HuH-7.5 (cell line): Measurements from ENCODE around the gene CAPNS1.
"Not testable (repeated sequence)": the region's sequence is repeated elsewhere in the genome, so short reads cannot be mapped to it uniquely, and the experiment has no call there.

Experiments used
- DNase-seq: peaks from one replicate; pipeline ENCODE4 v3.0.0; 2011; ENCODE audit warnings: low spot score

The CAPNS1 gene

DNA sequence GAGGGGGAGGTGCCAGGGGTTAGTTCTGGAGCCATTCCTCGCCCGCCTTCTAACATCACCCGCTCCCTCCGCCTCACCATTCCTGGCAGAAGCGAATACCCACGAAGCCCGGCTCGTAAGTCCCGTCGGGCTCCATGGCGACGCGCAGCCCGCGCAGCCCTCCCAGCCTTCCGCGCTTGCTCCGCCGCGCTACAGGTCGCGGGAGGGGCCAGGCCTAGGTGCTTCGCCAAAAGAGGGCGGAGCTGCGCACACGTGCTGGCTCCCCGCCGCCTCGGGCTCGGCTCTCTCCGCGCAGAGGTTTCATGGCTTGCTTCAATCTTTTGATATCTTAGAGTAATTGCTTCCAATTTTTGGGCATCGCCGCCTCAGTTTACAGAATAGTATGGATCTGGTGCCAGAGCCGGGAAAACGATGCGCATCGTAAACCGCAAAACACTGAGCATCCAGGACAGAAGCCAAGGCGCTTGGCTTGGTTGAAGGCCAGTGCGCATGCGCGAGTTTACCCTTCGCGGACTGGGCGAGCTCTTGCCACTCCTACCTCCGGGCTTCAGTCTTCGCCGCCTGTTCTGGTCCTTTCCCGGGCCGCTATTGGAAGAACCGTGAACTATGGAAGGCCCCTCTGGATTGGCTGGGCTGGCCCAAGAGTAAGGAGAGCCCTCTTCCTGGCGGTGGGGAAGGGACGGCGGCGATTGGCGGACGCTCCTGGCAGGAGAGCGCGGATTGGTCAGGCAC lies 25.0 kb upstream of the CAPNS1 start, which contains the start of gene POLR2I:
POLR2I (minus strand) TSS at position 155 of the 732 bp plus-strand sequence; CDS start at position 136, 19 bp downstream.
- peak; percentile 99 for DNase-seq

DNA sequence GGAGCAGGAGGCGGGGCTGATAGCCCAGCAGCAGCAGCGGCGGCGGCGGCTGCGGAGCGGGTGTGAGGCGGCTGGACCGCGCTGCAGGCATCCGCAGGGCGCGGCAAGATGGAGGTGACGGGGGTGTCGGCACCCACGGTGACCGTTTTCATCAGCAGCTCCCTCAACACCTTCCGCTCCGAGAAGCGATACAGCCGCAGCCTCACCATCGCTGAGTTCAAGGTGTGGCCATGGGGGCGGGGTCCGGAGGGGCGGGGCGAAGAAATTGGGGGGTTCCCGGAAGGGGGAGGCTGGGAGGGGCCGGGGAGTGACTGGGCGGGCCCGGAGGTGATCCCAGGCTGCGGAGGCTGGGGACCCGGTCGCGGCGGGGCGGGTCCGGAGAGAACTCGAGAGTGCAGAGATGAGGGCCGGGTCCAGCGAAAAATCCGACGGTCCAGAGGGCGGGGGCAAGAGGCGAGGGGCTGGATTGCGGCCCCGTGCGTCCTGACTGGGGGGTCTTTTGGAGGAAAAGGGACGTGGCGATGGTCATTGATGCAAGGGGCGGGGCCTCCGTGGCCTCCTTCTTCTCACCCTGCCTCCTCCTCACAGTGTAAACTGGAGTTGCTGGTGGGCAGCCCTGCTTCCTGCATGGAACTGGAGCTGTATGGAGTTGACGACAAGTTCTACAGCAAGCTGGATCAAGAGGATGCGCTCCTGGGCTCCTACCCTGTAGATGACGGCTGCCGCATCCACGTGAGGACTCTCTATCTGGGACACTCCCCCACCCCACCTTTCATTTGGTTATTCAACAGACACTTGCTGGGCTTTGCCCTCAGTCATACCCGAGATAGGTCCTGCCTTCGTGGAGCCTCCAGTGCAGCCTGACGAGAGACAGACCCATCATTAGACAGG lies 24.2 kb upstream of the CAPNS1 start, which contains the start of gene TBCB:
TBCB (plus strand) TSS at position 16 of the 891 bp plus-strand sequence; CDS start at position 109, 93 bp downstream.
- DNase-seq = peak; percentile 37

DNA sequence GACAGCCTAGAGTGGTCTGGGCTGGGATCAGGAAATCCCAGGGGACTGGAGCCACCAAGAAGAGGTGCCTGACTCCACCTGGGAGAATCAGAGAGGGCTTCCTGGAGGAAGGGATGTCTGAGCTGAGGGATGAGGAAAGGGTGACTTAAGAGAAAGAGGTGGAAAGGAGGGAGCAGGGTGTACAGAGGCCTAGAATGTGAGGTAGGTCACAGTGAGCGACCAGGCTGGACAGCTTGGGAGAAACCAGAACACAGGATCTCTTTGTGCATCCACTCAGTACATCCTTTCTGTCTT lies 23.6 kb upstream of the CAPNS1 start:
- no peak for DNase-seq

DNA sequence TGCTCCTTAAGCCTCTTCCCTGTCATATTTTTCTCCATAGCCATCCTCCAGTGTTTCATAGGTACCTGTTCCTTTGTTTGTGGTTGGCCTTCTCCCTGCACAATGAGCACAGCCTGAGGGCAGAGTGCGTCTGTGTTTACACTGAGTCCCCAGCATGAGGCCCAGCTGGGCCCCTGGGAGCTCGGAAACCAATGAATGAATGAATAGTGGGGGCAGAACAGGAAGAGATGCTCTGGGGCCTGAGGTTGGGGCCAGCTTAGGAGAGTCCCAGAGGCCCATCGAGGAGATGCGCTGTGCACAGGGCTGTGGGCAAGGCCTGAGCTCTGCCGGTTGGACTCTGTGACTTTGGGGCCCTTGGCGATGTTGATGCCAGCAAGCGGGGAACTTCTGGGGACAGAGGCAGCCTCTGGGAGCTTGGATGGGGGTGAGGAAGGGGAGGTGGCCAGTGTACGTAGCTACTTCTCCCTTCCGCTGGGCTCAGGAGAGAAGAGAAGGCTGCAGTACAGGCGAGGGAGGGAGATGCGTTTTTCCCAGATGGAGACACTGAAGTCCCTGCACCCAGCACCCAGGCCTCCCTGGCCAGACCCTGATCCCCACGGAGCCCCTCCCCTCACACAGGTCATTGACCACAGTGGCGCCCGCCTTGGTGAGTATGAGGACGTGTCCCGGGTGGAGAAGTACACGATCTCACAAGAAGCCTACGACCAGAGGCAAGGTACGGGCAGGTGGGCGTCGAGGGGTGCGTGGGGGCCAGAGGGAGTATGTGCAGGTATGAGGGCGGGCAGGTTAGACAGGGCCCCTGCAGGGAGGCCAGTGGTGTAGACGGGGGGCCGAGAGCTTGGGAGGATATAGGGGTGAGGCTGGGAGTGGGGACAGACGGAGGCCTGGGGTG lies 19.5 kb upstream of the CAPNS1 start:
- DNase-seq = peak; percentile 46

DNA sequence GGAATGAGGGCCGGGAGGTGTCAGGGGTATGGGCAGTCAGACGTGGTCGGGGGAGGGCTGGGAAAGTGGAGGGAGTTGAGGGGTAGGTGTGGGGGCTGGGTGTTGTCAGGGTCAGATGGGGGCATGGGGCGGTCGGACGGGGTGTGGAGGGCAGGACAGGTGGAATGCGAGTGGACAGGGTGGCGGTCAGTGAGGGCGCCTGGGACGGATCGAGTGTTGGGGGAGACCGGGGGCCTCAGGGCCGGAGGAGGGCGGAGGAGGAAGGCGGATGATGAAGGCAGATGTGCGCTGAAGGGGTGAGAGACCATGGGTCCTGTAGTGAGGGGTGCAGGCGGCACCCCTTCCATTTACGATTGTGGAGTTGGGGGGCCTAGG lies 18.9 kb upstream of the CAPNS1 start:
- no peak for DNase-seq

DNA sequence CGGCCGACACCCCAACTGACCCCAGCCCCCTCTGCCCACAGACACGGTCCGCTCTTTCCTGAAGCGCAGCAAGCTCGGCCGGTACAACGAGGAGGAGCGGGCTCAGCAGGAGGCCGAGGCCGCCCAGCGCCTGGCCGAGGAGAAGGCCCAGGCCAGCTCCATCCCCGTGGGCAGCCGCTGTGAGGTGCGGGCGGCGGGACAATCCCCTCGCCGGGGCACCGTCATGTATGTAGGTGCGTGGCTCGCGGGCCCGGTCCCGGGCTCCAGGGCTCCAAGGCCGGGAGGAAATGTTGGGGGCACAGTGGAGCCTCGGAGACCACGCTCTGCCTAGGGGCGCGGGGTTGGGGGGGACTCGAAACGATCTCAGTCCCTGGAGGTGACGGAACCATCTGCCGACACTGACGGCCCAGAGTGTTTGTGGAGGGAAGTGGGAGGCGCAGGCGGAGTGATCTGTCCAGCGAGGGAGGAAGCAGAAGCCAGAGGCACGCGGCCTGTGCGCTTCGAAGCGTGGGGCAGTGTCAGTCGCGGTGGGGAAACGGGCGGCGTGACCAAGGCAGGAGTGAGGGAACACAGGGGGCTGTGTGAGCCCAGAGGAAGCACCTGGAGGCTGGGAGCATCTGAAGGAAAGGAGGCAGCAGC lies 18.3 kb upstream of the CAPNS1 start:
- no peak for DNase-seq

DNA sequence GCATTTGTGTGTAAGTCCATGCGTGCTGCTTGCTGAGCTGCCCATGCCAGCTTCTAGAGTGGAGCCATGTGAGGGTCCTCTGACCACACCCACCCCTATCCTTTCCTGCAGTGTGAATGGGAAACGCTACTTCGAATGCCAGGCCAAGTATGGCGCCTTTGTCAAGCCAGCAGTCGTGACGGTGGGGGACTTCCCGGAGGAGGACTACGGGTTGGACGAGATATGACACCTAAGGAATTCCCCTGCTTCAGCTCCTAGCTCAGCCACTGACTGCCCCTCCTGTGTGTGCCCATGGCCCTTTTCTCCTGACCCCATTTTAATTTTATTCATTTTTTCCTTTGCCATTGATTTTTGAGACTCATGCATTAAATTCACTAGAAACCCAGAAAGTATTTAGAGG lies 14.3 kb upstream of the CAPNS1 start:
- no peak for DNase-seq

DNA sequence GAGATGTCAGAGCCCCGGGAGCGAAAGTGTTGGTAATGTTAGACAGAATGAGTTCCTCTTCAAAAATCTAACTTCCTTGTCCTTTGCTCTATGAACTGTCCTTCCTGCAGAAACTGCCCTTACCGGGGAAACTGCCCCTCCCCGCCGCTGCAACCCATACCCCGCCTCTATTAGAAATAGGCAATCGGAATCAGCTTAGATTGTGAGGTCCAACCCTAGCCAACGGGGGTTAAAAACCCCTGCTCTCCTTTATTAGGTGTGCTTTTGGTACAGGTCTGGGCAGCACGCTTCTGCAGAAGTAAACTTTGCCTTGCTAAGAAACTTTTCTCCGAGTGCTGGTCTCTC lies 11.5 kb upstream of the CAPNS1 start:
- no peak for DNase-seq

DNA sequence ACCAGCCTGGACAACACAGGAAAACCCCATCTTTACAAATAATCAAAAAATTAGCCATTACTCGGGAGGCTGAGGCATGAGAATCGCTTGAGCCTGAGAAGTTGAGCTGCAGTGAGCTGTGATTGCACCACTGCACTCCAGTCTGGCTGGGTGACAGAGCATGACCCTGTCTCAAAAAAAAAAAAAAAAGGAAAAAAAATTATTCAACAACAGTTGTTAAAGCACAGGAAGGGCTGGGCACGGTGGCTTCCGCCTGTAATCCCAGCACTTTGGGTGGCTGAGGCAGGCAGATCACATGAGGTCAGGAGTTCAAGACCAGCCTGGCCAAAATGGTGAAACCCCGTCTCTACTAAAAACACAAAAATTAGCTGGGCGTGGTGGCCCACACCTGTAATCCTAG lies 8.6 kb upstream of the CAPNS1 start:
- not testable (repeated sequence) for DNase-seq

DNA sequence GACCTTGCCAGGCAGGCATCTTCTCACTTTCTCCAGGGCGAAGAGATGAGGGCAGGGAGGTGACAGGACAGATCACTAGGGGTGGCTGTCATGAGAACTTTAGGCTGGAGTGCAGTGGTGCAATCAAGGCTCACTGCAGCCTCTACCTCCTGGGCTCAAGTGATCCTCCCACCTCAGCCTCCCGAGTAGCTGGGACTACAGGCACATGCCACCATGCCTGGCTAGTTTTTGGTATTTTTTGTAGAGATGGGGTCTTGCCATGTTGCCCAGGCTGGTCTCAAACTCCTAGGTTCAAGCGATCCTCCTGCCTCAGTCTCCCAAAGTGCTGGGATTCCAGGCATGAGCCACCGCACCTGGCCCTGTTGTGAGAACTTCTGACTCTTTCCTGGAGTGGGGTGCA lies 5.0 kb upstream of the CAPNS1 start:
- DNase-seq = not testable (repeated sequence)

DNA sequence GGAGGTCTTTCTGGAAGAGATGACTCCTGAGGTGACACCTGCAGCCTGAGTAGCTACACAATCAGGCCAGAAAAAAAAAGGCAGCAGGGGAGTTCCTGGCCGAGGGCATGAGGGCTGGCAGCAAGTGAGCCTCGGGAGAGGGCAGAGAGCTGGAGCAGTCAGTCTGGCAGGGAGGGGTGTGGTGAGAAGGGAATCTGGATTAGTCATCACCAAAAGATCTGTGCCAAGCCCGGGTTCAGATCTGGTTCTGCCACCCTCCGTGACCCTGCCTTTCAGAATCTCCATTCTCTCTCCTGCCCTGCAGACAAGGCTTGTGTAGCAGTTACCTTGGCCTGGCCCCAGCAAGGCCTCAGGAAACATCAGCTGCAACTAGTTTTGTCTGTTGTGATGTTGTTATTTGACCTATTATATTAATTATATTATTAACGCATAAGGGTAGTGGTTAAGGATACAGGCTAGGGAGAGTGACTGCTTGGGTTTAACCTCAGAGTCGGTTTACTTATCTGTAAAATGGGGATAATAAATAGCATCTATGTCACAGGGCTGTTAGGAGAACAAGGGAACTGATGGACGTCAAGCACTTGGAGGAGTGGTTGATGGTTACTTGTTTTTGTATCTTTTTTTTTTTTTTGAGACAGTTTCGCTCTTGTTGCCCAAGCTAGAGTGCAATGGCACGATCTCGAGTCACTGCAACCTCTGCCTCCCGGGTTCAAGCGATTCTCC lies 2.7 kb upstream of the CAPNS1 start:
- DNase-seq = no peak

DNA sequence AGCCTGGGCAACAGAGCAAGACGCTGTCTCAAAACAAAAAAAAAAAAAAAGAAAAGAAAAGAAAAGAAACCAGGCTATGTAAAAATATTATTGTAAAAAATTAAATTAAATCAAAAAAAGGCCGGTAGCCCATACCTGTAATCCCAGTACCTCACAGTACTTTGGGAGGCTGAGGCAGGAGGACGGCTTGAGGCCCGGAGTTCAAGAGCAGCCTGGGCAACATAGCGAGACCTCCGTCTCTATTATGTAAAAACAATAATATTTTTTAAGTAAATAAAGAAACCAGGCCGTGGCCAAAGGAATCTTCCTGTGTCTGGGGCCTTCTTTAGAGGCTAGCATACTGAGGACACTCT lies 770 bp upstream of the CAPNS1 start:
- no peak for DNase-seq

DNA sequence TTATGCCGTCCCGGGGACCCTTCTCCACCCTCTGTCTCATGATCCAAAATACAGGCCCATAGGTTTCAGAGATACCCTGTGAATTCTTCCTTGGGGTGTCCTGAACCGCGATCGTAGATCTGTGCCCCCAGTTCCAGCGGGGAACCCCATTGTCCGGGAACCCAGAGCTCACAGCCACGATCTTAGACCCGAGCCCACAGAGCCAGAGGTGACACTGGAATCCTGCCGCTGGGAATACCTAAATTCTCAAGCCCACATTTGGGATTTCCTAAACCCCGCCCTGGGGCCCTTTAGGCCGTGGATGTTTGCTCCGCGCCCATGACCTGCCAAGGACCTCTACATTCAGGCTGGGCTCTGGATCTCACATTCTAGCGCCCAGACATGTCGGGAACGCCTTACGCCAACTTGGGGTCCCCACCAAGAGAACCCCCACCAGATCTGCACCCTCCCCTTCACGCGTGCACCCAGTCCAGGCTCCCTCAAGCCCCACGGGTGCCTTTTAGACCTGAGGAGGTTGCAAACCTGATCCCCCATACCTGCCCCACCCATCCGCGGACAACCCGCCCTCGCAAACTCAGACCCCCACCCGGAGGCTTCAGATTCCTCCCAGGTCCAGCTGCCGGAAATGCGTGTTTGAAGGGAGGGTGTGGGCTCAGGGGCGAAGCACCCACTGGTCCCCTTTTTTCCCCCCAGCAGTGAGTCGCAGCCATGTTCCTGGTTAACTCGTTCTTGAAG lies 605 bp downstream of the CAPNS1 start:
- DNase-seq = peak; percentile 76

DNA sequence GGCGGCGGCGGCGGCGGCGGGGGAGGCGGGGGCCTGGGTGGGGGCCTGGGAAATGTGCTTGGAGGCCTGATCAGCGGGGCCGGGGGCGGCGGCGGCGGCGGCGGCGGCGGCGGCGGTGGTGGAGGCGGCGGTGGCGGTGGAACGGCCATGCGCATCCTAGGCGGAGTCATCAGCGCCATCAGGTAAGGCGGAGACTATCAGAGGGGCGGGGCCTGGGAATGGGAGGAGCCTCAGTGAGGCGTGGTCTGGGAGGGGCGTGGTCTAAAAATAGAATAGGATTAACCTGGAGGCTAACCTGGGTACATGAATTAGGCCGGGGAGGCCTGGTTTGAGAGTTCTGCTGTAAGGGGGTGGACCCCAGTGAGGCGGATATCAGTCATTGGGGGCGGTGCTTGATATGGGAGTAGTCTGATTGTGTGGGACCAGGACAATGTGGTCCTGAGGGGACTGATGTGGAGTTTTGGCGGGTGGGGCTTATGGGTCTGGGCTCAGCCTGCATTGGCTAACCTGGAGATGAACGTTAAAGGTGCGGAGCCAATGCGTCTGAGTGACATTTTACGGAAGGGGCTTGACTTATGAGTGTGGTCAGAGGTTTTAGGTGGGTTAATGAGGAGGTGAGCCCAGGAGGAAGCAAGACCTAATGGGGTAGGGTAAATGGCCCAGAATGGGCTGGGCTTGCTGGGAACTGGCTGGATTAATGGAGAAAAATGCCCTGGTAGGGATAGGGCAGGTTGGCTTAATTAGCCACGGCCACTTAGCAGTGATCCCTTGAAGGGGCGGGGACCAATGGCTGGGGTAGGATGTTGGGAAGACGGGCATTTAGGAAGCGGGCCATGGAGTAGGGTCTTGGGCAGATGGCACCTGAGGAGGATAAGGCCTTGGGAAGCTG lies 1.4 kb downstream of the CAPNS1 start:
- DNase-seq = peak; percentile 93

DNA sequence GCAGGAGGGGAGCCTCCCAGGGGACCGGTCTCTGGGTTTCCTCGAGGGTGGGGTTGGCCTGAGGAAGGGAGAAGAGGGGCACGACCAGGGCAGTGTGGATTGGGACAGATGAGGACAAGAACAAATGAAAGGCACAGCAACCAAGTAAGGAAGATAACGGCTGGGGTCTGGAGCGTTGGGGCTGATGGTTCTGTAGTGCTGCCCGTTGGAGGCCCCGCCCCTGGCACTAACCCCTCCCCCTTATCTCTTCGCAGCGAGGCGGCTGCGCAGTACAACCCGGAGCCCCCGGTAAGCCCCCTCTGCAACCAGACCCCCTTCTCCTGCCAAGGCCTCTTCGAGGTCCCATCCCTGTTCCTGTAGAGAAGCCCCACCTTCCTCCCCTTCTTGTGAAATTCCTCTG lies 2.2 kb downstream of the CAPNS1 start:
- DNase-seq = no peak

DNA sequence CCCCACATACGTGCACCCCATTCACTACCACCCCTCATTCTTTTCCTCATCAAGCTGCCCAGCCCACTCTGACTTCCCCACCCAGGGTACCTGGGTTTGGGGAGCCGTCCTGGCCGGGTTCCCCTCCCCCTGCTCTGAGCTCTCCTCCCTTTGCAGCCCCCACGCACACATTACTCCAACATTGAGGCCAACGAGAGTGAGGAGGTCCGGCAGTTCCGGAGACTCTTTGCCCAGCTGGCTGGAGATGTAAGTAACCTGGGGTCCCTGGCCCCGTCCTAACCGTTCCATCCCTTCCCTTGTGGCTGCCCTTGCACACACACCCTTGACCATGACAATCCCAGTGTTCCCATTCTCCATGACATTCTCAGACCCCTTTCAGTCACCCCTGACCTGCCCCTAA lies 2.6 kb downstream of the CAPNS1 start:
- DNase-seq = no peak

DNA sequence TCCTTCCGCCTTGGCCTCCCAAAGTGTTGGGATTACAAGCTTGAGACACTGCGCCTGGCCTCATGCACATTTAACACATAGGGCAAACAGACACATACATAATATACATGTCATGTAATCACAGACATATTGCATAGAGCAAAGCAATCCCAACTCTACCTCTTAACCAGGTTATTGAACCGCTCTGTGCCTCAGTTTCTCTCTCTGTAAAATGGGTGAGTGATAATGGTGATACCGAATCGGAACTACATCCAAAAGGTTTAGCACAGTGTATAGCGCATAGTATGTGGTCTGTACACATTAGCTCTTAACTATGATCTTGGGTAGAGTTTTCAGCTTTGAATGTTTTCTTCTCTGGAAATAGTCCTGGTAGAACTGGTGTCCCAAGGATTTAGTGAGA lies 4.8 kb downstream of the CAPNS1 start:
- DNase-seq = no peak

DNA sequence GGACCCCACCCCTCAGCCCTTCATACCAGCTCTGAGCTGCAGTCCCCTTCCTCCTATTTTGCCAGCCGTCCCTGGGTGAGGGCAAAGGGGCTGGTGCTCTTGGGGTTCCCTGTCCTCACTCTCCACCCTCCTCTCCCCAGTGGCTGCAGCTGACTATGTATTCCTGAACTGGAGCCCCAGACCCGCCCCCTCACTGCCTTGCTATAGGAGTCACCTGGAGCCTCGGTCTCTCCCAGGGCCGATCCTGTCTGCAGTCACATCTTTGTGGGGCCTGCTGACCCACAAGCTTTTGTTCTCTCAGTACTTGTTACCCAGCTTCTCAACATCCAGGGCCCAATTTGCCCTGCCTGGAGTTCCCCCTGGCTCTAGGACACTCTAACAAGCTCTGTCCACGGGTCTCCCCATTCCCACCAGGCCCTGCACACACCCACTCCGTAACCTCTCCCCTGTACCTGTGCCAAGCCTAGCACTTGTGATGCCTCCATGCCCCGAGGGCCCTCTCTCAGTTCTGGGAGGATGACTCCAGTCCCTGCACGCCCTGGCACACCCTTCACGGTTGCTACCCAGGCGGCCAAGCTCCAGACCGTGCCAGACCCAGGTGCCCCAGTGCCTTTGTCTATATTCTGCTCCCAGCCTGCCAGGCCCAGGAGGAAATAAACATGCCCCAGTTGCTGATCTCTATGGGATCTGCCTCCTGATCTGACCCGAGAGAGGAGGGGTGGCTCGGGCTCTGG lies 10.0 kb downstream of the CAPNS1 start:
- no peak for DNase-seq

DNA sequence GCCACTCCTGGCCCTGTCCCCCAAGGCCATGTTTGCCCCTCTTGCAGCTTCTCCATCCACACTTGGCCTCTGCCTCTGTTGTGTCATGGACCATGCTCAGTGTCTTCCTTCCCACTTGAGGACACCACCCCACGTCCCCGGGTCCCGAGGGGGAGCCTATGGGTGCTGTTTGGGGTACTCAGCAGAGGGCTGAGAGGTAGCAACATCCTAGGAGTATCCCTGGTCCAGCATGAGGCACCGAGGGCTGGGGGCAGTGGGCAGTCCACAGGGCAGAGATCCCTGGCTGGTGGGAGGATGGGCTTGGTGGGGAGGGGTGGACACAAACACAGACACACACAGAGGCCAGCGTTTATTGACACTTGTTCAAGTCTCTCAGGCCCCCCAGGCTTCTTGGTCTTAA lies 10.7 kb downstream of the CAPNS1 start:
- DNase-seq = no peak
